WI38 (cell line): ENCODE measurements around the gene ACVR1.

Experiments used
- H3K4me3 ChIP-seq: 2 replicates; pipeline ENCODE4 v1.5.1; 2011; ENCODE audit warnings: low read depth, mild to moderate bottlenecking, control low read depth, low read length
- TF ChIP-seq, protein P1 (sequence below): IDR thresholded peaks from 2 replicates; pipeline ENCODE4 v1.5.1; 2012; ENCODE audit warnings: low read depth, mild to moderate bottlenecking, control low read depth, low read length

ACVR1 gene

DNA sequence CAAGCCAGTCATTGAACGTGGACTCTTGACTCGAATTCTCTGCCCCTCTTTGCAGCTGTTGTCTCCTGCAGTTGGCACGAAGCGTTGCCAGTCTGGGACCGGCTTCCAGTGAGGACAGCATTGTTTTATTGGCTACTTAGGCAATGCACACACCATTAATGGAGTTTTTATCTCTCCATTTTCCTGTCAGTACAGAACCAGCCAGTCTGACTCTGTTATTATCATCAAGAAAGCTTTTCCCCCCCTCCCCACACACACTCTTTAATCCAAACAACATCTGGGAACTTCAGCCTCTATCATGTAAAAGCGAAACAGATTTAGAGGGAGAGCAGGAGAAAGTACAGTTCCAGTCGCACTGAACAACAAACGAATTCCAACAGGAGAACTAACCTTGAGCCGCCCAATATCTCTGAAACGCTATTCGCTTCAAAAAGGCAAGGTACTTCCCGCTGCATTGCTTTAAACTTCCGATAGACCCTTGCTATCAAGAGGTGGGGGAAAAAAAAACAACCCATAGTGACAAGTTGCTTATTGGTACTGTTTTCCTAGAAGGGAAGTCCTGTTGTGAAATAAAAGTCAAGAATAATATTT lies 38.2 kb downstream of the ACVR1 start:
- H3K4me3 ChIP-seq: peak overlapping the region; percentile 58
- TF ChIP-seq, protein P1, sequence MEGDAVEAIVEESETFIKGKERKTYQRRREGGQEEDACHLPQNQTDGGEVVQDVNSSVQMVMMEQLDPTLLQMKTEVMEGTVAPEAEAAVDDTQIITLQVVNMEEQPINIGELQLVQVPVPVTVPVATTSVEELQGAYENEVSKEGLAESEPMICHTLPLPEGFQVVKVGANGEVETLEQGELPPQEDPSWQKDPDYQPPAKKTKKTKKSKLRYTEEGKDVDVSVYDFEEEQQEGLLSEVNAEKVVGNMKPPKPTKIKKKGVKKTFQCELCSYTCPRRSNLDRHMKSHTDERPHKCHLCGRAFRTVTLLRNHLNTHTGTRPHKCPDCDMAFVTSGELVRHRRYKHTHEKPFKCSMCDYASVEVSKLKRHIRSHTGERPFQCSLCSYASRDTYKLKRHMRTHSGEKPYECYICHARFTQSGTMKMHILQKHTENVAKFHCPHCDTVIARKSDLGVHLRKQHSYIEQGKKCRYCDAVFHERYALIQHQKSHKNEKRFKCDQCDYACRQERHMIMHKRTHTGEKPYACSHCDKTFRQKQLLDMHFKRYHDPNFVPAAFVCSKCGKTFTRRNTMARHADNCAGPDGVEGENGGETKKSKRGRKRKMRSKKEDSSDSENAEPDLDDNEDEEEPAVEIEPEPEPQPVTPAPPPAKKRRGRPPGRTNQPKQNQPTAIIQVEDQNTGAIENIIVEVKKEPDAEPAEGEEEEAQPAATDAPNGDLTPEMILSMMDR: no peak

DNA sequence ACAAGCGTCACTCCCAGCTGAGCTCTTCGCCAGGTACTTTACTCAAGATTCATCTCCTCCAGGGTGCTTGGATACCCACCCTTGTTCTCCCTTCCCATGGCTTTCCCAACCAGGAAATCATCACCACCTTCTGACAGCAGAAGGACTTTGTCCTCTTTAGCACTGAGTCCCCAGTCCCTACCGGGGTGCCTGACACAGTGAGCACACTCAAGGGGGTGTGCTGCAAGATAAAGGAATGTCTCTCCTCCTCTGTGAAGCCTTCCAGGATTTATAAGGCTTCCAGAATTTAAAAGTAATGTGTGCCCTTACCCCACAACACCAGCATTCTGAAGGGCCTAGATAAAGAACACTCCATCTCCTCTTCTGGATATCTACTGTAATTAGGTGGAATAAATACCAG lies 39.6 kb downstream of the ACVR1 start:
- no peak overlapping the region for H3K4me3 ChIP-seq
- TF ChIP-seq, protein P1: no peak

DNA sequence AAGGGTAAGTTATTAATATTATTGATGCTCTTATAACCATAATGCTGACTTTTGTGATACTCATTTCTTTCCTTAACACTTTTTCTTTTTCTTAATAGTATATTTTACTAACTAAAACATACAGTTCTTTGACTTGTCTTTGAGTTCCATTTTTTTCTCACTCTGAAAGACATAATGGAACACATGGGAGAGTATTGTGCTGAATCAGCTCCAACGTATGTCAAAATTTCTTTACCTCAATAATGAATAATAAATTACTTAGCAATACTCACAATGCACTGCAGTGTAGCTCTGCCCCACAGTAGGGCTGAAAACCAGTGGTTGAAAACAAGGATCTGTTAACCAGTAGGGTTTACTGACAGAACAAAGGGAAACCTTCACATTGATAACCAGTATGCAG lies 40.7 kb downstream of the ACVR1 start:
- TF ChIP-seq, protein P1: no peak
- no peak overlapping the region for H3K4me3 ChIP-seq

DNA sequence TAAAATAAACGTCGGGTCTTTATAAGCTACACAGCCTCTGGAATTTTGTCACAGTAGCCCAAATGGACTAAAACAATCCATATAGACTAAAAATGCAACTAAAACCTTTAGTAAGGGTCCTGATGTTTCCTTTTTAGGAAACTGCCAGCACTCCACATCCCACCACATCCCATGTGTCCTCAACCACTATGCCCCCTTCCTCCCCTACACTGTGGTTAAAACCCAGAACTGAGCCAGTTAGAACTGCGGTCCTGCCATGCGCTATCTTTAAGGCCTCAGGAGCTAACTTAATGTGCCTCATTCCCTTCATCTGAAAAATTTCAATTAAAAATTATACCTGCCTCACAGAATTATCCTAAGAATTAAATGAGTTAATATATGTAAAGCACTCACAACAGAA lies 41.1 kb downstream of the ACVR1 start:
- H3K4me3 ChIP-seq: no peak overlapping the region
- TF ChIP-seq, protein P1: no peak

DNA sequence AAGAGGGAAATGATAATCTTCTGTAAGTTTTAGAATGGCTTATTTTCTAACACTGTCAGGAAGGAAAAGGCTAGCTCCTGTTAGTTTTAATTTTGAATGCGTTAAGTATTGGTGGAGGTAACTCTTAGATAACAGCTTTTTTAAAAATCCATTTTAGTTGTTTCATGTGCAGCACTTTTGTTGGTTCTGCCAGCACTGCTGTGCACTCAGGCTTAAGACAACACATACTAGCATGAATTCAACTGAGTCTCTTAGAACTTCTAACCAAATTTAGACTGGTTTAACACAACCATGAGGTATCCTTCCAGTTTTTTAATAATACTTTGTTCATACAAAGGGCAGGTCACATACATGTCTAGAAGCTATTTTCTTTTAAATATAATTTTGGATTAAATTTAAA lies 42.4 kb downstream of the ACVR1 start:
- TF ChIP-seq, protein P1: no peak
- H3K4me3 ChIP-seq: no peak overlapping the region

DNA sequence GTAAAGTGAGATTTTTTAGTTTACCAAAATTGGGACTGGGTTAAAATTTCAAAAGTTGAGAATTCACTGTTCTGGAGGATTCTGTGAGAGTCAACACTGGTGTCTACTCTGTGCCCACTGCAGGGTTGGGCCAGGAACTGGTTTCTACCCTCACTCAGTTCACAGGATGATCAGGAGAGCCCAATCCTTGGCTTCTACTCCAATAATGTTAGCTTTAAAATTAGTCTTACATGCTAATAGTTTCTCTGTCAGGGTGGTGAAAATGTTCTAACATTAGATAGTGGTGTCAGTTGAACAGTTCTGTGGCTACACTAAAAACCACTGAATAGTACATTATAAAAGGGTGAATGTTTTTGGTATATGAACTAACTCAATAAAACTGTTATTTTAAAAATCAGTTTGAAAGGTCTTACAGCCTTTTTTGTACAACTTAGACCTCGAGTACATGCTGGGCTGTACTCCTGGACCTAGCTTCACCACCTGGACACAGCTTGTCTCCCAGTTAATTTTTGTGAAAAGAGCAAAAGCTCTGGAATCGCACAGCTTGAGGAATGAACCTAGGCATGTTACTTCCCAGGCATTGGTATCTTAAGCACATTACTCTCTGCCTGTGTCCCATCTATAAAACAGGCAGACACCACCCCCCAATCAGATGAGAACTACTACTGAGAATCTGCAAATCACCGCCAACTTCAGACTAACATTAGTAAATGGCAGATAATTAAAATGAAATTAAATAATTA lies 44.4 kb downstream of the ACVR1 start:
- H3K4me3 ChIP-seq: no peak overlapping the region
- TF ChIP-seq, protein P1: no peak

DNA sequence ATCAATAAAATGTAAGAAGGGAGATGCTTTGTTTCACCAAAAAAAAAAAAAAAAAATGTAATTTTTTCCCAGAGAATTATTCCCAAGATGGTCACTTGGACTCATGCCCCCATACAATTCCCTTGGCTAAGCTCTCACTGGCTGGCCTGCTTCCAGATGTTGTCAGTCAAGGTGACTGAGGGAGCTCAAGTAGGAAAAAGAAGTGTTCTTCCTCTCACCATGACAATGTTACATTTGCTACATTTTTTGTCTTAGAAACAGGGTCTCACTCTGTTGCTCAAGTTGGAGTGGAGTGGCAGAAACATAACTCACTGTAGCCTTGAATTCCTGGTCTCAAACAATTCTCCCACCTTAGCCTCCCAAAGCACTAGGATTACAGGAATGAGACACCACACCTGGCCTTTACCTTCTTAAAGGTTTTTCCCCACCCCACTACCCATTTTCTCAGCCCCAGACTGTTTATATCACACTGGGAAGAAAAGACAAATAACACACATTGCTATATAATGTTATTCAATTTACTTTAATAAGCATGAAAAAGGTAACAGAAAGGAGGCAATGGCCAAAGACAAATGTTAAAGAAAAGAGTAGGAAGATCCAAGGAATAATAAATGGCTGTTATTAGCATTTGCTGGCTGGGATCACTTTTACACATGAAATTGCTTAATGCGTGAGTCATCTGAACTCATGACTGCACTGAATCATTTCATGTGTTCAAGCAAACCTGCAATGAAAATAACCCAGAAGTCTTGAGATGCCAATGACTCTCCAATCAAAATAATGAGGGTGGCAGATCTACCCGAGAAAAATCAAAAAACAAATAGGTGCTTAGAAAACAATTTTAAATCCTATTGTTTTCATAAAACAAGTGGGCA lies 45.2 kb downstream of the ACVR1 start:
- TF ChIP-seq, protein P1: no peak
- H3K4me3 ChIP-seq: no peak overlapping the region
